Nephron progenitor cell (in vitro differentiated cells): Measurements from ENCODE around the gene DNAJC6.
"Not testable (repeated sequence)": the region's sequence is repeated elsewhere in the genome, so short reads cannot be mapped to it uniquely, and the experiment has no call there.

Experiments
- DNase-seq: peaks from one replicate; pipeline ENCODE4 v3.0.0; 2021
- H3K27ac Mint-ChIP-seq: 2 replicates; pipeline ENCODE4 v1.8.0; 2021; ENCODE audit warnings: mild to moderate bottlenecking, moderate library complexity, mixed read lengths
- H3K27me3 Mint-ChIP-seq: 2 replicates; pipeline ENCODE4 v1.8.0; 2021; ENCODE audit warnings: mild to moderate bottlenecking, low read depth, mixed read lengths; ENCODE audit not compliant: poor library complexity
- H3K36me3 Mint-ChIP-seq: 2 replicates; pipeline ENCODE4 v1.8.0; 2021; ENCODE audit warnings: low read depth, mixed read lengths
- H3K4me1 Mint-ChIP-seq: 2 replicates; pipeline ENCODE4 v1.8.0; 2021; ENCODE audit warnings: mixed read lengths
- H3K4me3 Mint-ChIP-seq: 2 replicates; pipeline ENCODE4 v1.8.0; 2021; ENCODE audit warnings: mild to moderate bottlenecking, moderate library complexity, mixed read lengths
- H3K9me3 Mint-ChIP-seq: 2 replicates; pipeline ENCODE4 v1.8.0; 2021; ENCODE audit warnings: mild to moderate bottlenecking, moderate library complexity, mixed read lengths
- CTCF ChIP-seq: fragments of 200-600 bp; sonication (generic); IDR thresholded peaks from 2 replicates; pipeline ENCODE4 v1.5.0; 2021; ENCODE audit warnings: antibody characterized with exemption

DNAJC6 gene

GRCh38 chr1:65445837-65446236, 136.5 kb downstream of the DNAJC6 start:
- no peak for DNase-seq
- Mint-ChIP-seq H3K27me3 (peaks cover 3% of the 10 kb centered on the region), H3K4me3 (no peak overlapping the region), H3K4me1 (no peaks in the 10 kb centered on the region), H3K27ac (no peak overlapping the region), H3K36me3 (peaks cover 8% of the 10 kb centered on the region), H3K9me3 (peaks cover 10% of the 10 kb centered on the region)
- no peak for TF ChIP-seq CTCF

GRCh38 chr1:65449214-65449823, 140.0 kb downstream of the DNAJC6 start:
- H3K4me3 Mint-ChIP-seq, result no peak overlapping the region
- no peak for TF ChIP-seq CTCF
- no peaks in the 10 kb centered on the region for H3K4me1 Mint-ChIP-seq
- peaks cover 3% of the 10 kb centered on the region for H3K27me3 Mint-ChIP-seq
- no peaks in the 10 kb centered on the region for H3K36me3 Mint-ChIP-seq
- DNase-seq, result no peak
- peaks cover 6% of the 10 kb centered on the region for H3K9me3 Mint-ChIP-seq
- no peak overlapping the region for H3K27ac Mint-ChIP-seq

GRCh38 chr1:65455678-65456077, 146.3 kb downstream of the DNAJC6 start:
- peaks cover 21% of the 10 kb centered on the region for H3K36me3 Mint-ChIP-seq
- DNase-seq, H3K4me1 Mint-ChIP-seq, H3K27ac Mint-ChIP-seq, H3K4me3 Mint-ChIP-seq, H3K27me3 Mint-ChIP-seq: not testable (repeated sequence)
- H3K9me3 Mint-ChIP-seq, result peaks cover 29% of the 10 kb centered on the region

DNA sequence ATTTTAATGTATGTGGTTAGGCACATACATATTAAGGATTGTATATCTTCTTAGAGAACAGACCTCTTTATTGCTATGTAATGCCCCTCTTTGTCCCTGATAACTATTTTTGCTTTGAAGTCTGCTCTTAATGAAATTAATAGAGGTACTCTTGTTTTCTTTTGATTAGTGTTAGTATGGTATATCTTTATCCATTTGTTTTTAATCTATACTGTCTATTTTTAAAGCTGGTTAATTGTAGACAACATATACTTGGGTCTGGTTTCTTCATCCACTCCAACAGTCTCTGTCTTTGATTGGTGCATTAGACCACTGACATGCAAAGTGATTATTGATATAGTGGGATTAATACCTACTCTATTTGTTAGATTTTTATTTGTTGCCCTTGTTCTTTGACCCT, 147.1 kb downstream of the DNAJC6 start:
- Mint-ChIP-seq H3K36me3 (peaks cover 21% of the 10 kb centered on the region), H3K4me1 (peaks cover 6% of the 10 kb centered on the region), H3K9me3 (peaks cover 29% of the 10 kb centered on the region), H3K27ac (no peak overlapping the region), H3K27me3 (no peaks in the 10 kb centered on the region), H3K4me3 (no peak overlapping the region)
- TF ChIP-seq CTCF, result no peak
- DNase-seq, result no peak

DNA sequence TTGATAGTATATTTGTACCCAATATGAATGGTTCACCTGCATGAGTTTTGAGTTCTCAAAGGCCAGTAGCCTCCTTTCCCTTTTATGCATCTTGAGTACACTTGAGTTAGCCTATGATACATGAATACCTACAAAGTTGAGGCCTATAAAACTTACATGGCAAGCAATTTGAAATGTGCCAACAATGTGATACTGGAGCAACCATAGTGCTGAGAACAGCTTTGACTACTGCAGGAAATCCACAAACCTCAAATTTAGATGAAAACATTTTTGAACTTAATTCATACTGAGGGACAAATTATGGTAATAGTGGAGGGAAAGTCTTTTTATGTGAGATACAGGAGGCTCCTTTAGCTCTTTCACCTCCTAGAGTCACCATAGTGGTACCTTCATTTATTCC, 148.5 kb downstream of the DNAJC6 start:
- Mint-ChIP-seq H3K27me3 (no peaks in the 10 kb centered on the region), H3K4me1 (peaks cover 6% of the 10 kb centered on the region), H3K27ac (no peak overlapping the region), H3K36me3 (peaks cover 21% of the 10 kb centered on the region), H3K4me3 (no peak overlapping the region), H3K9me3 (peaks cover 37% of the 10 kb centered on the region)
- DNase-seq, result no peak
- no peak for TF ChIP-seq CTCF

DNA sequence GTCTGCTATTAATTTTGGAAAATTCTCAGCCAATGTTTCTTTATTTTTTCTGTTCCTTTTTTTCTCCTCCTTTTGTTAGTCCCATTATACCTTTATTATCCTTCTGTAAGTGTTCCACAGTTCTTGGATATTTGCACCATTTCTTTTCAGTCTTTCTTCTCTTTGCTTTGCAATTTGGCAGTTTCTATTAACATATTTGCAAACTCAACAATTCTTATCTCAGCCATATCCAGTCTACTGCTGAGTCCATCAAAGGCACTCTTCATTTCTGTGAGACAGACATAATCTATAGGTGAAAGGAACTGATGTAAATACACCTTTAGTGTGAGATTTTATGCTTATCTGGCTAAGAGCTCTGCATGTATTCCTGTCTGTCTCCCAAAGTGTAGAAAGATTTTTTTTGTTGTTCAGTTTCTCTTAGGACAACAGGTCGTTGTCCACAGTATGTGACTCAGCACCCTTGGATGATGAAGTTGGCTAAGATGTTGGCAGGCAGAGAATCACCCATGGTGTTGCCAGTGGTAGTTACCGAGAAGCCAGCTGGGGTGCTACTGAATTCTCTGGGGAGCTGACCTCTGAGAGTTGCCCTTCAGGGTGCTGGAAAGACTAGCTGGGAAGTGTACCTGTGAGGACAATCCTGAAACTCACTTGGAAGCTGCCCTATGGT, 149.5 kb downstream of the DNAJC6 start:
- TF ChIP-seq CTCF, result no peak
- Mint-ChIP-seq H3K4me1 (peaks cover 6% of the 10 kb centered on the region), H3K9me3 (peaks cover 41% of the 10 kb centered on the region), H3K27ac (no peak overlapping the region), H3K27me3 (peaks cover 3% of the 10 kb centered on the region), H3K36me3 (peaks cover 25% of the 10 kb centered on the region), H3K4me3 (no peak overlapping the region)
- DNase-seq, result no peak
